HG03060 (cell line): ENCODE measurements around the gene MAP4K5.

Source experiments
- ATAC-seq: cut with Tn5 transposase; IDR thresholded peaks from one replicate; pipeline ENCODE4 v1.9.1; 2021; ENCODE audit warnings: low read depth, moderate number of reproducible peaks; ENCODE audit not compliant: unreplicated experiment

MAP4K5 gene

DNA sequence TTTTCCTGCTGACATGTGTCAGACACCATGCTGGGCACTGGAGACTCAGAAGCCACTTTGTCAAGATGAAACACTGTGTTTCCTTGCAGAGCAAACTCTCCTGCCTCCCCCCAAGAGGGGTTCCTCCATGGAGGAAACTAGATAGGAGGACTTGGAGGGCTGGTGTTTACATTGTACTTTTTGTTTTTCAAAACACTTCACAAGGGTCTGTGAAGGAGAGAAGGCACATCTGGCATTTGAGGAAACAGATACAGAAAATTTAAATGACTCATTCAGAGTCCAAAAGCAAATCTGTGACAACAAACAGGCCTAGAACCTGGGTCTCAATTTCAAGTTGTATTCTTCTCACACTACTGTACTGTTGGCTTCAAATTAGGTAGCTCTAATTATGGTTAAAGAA lies 128.9 kb downstream of the MAP4K5 start:
- ATAC-seq, result no peak

DNA sequence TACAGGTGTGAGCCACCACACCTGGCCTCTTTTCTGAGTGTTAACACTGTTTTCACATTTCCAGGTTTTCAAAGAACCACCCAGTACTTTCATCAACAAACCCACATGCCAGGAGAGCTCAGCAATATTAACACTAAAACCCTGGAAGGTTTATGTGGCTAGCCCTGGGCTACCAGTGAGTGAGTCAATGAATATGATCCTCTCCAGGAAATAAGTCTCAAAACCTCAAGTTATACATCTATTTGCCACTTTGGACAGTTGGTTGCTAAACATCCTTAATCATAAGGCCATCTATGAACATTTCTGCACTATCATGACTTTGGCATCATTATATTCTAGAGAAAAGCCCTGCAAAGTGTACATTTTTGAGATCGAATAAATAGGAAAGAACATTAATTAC lies 129.4 kb downstream of the MAP4K5 start:
- no peak for ATAC-seq

DNA sequence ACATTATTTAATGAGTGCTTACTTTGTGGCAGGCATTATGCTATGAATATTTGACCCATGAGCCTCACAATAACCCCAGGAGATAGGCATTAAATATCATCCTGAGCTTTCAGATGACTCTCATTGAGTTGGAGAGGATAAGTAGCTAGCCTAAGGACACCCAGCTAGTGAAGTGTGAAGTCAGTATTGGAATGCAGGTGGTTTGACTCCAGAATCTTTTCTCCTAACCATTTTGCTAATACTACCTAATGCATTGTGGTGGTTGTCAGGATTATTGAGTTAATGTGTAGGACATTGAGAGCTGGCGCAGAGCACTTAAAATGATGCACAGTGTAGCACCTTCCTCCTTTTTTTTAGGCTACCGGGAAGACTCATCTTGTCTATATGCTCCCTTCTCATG lies 131.9 kb downstream of the MAP4K5 start:
- ATAC-seq, result no peak

GRCh38 chr14:50399251-50400032 lies 132.9 kb downstream of the MAP4K5 start:
- no peak for ATAC-seq

DNA sequence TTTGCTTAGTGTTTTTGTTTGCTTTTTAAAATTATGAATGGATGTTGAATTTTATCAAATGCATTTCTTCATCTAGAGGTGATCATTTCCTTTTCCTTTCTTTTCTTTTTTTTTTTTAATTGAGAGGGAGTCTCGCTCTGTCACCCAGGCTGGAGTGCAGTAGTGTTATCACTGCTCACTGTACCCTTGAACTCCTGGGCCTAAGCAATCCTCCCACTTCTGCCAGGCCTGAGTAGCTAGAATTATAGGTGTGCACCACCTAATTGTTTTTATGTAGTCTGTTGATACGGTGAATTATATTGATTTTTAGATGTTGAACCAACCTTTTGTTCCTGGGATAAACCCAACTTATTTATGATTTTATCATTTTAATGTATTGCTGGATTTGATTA lies 134.2 kb downstream of the MAP4K5 start:
- ATAC-seq, result no peak

GRCh38 chr14:50397390-50398188 lies 134.8 kb downstream of the MAP4K5 start:
- no peak for ATAC-seq

- ATAC-seq, result peak; percentile 15
Measured at GRCh38 chr14:50396631-50397389, 135.6 kb downstream of the MAP4K5 start, which contains the start of gene CDKL1. CDKL1 (minus strand) TSS chr14:50396881; CDS start chr14:50395868, 1,013 bp downstream.

DNA sequence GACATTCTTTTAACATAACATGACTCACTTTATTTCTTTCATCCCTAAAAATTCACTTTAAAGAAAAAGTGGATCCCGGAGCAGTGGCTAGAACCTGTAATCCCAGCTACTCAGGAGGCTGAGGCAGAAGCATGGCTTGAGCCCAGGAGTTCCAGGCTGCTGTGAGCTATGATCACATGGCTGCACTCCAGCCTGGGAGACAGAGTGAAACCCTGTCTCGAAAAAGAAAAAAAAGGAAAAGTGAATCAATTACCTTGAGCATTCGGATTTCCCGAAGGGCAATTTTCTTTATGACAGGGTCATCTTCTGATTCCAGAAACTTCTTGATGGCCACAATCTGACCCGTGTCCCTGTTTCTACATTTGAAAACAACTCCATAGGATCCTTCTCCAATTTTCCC lies 136.9 kb downstream of the MAP4K5 start:
- no peak for ATAC-seq

DNA sequence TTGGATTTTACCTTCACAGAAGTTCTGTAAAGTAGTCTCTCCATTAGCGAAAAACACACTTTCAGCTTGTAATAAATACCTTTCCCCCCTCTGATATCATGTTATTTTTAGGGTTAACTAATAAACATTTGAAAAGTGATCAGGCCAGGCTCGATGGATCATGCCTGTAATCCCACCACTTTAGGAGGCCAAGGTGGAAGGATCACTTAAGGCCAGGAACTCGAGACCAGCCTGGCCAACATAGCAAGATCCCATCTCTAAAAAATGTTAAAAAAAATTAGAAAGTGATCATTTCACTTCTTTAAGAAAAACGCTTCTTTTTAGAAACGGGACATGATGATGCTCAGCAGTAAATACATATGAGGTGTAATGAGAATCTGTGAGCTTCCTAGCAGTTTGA lies 137.7 kb downstream of the MAP4K5 start:
- ATAC-seq, result no peak

- ATAC-seq, result no peak
Measured at GRCh38 chr14:50389668-50390441, 142.5 kb downstream of the MAP4K5 start.

DNA sequence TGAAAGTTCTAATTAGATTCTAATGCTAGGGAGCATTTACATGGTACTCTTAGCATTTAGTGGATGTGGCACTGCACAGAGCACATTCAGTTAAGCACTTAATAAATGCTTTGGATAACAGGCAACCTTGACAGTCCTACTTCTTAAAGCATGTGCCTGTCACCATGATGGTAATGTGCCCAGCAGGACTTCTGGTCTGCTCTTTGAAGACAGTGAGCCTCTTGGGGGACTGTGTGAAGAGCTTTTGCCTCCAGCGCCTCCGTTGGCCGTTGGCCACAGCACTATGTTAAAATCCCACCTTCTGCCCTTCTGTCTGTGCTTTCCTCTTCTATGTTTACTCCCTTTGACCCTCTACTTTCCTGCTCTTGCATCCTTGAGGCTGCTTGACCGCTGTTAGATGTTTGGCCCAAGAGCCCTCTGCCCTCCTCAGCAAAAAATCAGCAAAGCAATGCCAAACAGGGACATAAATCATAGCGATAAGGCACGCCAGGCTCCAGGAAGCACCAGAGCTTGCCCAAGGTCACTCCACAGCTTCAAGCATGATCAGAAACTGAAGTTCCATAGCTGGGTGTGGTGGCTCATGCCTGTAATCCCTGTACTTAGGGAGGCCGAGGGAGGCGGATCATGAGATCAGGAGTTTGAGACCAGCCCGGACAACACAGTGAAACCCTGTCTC lies 144.0 kb downstream of the MAP4K5 start:
- no peak for ATAC-seq

DNA sequence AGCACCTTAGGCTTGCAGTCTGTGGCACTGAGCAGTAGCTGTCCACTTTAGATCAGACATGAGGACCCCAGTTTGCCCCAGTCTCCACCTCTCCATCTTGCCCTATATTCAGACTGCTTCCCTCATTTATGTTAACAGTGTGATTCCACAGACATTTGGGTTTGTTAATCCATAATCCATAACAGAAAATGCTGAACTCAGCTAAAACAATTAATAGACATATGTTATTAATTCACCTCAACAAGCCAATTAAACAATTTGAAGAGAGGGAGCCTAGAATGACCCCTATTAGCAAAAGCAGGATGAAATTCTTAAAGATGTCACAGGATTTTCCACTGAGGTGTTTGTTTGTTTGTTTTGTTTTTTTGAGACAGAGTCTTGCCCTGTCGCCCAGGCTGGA lies 144.8 kb downstream of the MAP4K5 start:
- no peak for ATAC-seq

GRCh38 chr14:50383618-50384225 lies 148.6 kb downstream of the MAP4K5 start:
- no peak for ATAC-seq

- no peak for ATAC-seq
Measured at GRCh38 chr14:50381823-50382287, 150.5 kb downstream of the MAP4K5 start.

DNA sequence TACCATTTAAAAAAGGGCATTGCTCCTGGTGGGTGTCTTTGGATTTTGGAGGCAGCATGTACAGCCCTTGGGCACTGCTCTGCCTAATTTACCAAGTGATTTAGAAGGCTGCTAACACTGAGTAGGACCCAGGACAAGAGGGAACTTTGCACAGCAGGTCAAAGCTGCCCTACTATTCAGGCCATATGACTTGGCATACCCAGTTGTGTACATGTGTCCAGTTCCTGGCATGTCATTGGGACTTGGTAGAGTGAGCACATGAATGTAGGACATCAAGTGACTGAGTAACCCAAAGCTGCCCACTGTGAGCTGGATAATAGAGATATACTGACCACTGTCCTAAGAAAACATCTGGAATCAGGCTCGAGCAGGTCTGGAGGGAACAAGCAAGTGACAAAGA lies 151.4 kb downstream of the MAP4K5 start:
- ATAC-seq, result no peak

DNA sequence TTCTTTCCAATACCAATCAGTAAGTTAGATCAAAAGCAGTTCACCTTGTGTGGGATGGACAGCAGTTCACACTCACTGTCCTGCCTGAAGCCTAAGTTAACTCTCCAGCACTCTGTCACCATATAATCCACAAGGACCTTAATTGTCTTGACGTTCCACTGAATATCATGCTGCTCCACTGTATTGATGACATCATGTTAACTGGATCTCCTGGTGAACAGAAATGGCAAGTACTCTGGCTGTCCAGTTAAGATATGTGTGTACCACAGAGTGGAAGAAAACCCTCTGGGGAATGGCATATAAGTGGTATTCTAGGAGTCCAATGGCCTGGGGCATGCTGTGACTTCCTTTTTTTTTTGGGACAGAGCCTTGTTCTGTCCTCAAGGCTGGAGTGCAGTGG lies 151.9 kb downstream of the MAP4K5 start:
- ATAC-seq, result no peak

- no peak for ATAC-seq
Measured at GRCh38 chr14:50379563-50379962, 152.8 kb downstream of the MAP4K5 start.

GRCh38 chr14:50377550-50378085 lies 154.8 kb downstream of the MAP4K5 start:
- no peak for ATAC-seq

DNA sequence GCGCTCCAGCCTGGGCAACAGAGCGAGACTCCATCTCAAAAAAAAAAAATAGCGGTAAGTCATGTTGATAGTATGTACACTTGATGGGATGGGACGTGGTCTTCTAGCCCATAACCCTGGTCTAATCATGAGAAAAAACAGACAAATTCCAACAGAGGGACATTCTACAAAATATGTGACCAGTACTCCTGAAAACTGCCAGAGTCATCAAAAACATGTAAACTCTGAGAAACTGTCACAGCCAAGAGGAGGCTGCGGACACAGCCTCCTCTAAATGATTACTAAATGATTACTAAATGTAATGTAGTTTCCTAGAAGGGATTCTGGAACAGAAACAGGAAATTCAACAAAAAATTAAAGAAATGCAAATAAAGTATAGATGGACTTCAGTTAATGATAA lies 156.6 kb downstream of the MAP4K5 start:
- ATAC-seq, result no peak
